COR-L47 (cell line): ENCODE measurements around the gene PADI2.

Experiments
- DNase-seq: peaks from one replicate; lab custom pipeline; 2025; lab: John Stamatoyannopoulos, UW

Gene PADI2

DNA sequence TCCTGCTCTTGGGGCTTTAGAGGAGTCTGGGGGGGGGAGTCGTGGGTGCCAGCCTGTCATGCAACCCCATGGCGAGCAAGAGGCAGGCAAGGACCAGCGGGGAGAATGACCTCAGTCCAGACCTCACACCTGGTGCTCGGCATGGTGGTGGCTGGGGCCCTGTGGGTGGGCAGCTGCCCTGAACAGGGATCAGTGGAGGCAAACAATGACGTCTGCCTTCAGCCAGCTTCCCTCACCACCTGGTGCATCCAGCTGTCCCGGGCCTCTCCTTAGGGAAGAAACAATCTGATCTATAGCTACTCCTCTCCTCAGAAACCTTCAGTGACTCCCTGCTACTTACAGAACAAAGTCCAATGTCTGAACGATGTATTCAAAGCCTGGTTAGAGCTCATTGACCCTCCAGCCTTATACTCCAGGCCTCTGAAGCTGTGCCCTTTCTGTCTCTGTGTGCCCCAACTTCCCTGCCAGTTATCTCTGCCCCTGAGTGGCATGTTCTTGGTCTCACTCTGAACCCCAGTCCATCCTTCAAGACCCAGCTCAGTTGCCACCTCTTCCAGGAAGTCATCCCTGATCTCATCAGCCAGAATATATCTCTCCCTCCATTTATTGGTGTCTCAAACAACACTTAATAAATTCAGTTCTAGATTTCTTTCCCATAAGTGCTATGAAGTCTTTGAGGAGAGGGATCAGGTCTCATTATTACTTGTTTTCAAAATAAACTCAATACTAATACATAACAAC is 6.6 kb downstream of the PADI2 start:
- DNase-seq, result no peak

DNA sequence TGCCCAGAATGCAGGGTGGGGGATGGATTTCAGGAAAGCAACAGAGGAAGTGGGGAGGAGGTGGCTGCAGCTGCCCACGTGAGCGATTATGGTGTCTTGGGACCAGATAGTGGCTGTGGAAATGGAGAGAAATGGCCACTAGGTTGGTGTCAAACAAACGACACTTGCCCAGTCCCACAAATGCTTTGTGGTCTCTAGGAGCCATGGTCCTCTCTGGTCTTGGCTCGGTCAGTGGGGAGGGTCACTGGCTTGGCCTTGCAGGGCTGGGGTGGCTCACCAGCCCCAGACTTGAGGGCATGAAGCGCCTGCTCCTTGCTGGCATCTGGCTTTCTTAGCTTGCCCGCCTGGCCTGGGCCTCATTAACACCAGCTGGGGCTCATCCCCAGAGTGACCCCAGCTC is 7.2 kb downstream of the PADI2 start:
- no peak for DNase-seq

DNA sequence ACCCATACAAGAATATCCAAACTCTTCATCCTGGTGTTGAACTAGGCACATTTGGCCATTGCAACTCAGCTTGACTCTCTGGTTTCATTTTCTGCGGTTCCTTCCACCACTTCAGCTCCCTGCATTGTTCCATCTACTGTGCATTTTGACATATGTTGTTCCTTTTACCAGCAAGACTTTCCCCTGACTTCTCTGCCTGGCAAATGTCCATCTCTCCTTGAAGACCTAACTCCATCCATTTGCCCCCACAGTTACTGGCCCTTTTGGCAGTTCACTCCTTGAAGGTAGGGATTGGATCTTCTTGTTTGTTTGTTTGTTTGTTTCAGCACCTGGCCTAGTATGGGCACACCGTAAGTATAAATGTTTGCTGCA is 8.7 kb downstream of the PADI2 start:
- DNase-seq, result no peak

DNA sequence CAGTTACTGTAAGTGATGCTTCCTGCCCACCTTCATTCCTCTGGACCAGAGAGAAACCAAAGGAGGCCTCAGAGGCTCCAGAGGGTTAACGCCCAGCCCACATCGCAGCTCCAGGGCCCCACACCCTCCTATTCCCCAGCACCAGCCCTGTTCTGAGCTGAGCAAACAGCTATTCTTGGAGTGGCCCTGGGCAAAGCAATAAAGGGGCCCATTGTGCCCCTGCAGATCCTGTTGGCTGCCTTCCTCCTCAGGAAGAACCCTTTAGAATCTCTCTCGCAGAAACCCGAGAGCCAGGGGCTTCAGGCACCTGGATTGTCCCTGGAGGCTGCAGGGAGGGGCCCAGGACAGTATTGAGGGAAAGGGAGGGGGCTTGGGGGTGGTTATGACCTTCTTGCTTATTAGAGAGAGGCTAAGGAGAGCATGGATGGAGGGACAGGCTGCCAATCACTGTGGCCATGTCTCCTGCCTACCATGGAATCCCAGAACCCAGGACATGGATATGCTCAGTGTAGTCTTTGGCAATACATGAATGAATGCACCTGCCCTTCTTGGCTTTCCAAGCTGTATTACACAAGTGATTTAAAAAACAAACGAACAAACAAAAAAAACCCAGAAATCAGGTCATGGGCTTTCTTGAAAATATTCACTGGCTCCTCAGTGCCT is 9.2 kb downstream of the PADI2 start:
- DNase-seq, result no peak

DNA sequence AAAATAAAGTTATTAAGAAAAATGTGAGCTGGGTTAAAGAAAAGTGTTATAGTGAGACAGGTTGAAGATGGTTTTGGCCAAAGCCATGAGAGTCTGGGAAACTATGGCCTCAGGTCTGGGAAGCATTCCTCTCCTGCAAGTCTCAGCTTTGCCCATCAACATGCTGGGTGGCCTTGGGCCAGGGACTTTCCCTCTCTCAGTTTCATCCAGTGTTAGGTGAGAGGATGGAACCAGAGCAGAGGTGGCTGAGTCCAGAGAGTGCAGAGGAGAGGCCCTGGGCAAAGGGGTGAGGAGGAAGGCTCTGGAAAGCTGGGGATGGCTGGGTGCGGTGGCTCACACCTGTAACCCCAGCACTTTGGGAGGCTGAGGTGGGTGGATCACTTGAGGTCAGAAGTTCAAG is 10.5 kb downstream of the PADI2 start:
- DNase-seq, result no peak

DNA sequence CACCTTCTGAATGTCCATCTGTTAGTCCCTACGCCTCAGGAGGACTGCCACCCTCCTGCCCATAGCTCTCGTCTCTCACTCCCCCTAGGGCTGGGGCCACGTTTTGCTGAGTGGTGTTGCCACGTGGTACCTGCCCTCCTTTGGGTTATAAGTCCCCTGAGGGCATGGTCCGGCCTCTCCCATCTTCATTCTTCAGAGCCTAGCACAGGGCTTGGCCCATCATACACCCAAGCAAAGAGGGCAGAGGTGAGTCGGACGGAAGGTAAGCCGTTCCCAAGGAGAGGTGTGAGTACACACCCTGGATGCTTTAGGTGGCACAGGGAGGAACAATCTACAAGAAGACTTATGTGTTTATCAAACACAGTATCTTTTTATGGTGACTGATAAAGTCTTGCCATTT is 10.9 kb downstream of the PADI2 start:
- DNase-seq, result no peak

DNA sequence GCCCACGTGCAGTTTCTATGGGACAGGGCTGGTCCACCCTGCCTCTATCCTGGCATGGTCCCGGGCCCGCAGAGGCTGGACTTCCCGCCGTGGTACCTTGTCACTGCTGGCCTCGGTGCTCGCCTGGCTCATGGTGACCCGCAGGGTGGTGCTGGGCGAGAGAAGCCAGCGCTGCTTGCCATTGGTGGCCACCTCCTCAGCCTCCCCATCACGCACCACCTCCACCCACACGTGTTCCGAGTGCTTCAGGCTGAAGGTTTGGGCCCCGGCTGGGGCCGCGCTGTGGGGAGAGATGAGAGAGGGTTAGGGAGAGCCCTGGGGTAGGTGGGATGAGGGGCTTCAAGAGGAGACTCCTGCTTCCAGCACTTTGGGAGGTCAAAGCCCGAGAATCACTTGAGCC is 14.5 kb downstream of the PADI2 start:
- no peak for DNase-seq

DNA sequence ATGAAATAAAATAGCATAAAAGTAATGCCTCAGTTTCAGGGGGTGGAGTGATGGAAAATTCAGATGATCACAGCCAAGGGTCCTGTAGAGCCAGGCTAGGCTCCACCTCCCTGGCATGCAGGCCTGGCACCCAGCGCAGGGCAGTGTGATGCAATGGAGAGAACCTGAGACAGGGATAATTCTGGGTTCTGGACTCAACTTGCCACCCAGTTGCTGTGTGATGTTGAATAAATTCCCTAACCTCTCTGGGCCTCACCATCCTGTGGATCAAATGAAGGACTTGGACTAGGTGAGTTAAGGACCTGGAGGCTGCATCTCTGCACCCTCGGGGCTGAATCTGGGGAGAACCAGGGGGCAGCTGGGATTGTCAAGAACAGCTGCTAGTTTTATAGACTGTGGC is 17.0 kb downstream of the PADI2 start:
- no peak for DNase-seq

DNA sequence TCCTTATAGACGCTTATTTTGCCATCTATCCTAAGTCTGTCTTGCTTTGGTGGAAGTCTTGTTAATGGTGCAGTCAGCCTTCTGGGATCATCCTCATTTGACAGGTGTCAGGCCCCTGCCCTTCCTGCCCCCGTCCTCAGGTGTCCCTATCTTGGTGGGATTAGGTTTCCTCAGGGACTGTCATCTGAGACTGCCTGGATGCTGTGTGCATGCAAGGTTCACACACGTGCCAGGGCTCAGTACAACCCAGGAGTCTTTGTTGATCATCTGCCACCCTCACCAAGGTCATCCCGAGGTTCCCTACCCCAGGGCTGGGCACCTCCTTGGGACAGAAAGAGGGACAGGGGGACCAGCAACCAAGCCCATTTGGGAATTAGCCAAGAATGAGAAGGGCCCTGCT is 18.0 kb downstream of the PADI2 start:
- DNase-seq, result no peak

DNA sequence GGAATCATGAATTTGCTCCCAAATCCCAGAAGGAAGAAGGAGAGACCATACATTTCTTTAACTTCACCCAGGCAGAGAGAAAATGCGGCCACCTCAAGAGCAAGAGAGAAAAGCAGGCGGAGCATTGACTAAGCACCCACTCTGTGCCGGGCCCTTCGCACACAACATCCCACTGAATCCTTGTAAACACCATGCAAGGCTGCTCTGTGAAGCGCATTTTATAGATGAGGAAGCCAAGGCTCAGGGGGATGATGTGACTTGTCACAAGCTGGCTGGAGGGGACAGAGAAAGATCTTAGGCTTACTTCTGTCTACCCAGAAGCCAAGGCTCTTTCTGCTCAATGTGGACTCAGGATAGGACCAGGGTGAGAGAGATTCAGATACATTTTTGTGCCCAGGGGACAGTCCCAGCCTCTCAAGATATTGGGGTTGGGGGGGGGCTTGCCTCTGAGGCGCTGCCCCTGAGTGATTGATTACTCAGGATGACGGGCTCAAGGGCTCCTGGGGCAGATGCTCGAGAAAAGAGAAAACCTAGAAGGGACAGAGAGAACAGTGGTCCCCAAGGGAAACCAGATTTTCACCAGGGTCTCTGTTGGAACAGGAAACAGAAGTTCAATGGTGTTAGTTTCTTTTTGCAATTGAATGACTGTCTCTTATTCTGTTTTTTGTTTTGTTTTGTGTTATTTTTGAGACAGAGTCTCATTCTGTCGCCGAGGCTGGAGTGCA is 19.5 kb downstream of the PADI2 start:
- no peak for DNase-seq

DNA sequence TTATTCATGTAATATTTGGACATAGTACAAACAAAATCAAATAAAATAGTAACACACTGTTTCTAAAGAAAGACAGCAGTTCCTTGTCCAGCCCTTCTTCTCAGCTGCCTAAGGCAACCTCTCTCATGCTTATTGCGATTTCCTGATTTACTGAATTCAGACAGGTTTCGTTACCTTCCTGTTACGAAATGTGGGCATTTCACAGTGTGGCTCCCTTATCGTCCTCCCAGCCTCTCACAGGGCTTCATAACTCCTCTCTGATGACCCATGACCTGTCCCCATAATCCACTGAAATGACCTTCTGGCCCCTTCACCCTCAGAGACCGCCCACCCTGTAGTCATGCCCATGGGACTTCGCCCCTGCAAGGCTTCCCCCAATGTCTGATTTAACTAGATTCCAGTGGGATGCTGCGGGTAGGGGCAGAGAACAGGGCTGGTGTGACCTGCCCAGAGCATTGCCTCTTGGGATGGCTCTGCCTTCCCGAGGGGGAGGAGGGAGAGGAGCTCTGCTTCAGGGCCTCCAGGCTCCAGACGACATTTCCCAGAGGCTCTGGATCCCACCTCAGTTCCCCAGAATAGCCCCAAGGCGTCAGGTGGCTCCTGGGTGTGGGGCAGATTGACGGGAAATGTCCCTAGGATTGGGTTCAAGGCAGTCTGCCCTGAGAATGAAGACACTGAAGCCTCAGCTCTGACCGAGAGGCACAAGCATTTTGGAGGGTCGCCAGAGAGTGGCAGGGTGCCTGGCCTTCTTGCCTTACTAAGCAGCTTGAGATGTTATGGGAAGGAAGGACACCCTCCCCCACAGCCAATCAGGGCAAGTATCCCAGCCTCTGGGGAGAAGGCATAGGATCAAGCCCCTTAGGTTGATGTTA is 20.6 kb downstream of the PADI2 start:
- no peak for DNase-seq

DNA sequence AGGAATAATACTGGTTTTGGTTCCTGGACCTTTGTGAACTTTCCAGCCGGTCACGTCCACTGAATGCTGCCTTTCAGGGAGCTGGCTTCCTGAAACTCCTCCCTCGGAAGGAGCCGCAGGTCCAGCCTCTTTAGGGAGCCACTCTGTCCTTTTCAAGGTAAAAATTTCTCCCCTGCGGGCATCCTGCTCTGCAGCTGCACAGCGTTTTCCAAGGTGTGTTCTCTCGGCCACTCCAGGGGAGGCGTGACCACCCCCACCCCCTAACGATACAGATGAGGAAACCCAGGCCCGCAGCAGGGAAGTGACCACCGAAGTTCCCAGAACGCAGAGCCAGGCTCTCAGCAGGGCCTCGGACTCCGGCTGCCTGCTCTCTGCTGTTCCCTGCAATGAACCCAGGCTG is 21.5 kb downstream of the PADI2 start:
- DNase-seq, result no peak

DNA sequence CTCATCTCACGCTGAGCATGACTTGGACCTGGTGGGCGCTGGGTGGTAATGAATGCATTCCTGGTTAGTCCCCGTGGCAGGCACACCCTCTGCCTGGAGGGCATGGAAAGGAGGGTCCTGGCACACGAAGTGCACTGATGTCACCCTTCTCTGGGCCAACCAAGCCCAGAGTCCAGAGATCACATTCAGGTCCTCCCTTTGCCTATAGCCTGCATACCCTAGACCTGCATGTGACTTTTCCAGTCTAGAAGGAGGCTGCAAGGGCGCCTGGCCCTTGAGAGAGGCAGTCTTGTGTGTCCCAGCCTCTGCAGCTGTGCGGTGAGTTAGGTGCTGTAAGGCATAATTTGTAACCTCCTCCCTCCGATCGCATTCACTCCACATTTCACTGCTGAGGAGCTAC is 22.1 kb downstream of the PADI2 start:
- no peak for DNase-seq

DNA sequence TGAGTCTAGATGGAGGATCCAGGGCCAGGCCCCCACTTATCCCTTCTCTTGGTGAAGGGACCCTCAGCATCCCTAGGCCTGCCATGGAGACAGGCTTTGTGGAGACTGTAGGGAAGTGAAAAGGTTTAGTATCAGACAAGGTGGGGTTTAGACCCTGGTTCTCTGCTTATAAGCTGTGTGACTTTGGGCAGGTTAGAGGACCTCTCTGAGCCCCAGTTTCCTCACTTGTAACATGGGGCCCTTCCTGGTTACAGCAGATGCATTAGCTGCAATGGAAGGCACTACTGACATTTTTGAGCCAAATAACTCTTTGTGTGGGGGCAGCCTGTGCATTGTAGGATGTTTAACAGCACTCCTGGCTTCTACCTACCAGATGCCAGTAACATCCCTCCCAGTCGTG is 22.7 kb downstream of the PADI2 start:
- DNase-seq, result no peak

DNA sequence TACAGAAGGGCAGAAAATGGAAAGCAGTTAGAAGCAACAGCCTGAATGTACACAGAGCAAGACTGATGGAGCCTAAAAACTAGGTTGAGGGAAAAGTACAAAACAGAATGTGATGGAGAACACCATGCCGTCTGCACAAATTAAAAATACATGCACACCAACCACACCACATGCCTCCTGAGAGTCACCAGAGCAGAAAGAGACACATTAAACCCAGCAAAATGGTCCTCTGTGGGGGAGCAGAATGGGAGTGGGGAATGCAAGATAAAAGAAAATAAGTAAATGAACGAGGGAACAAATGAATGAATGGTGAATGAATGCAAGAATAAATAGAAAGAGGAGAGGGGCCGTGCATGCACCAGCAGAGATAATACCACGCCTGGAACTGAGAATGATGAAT is 24.1 kb downstream of the PADI2 start:
- DNase-seq, result no peak

DNA sequence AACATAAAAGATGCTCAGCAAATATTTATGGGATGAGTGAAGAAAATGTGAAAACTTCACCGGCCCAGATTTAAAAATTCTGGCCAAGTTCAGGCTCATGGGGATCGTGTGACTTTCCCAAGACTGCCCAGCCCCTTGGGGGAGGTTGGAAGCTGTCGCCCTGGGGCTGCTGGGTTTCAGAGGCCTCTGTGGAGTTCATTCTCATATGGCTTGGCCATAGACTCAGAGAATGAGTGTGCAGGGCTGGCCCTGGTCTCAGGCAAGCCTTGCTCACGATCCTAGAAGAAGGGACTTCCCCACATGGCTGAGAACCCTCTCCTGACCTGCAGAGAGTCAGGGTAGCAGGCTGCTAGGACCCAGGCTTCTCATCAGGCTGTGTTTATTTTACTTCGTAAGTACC is 24.6 kb downstream of the PADI2 start:
- DNase-seq, result no peak

DNA sequence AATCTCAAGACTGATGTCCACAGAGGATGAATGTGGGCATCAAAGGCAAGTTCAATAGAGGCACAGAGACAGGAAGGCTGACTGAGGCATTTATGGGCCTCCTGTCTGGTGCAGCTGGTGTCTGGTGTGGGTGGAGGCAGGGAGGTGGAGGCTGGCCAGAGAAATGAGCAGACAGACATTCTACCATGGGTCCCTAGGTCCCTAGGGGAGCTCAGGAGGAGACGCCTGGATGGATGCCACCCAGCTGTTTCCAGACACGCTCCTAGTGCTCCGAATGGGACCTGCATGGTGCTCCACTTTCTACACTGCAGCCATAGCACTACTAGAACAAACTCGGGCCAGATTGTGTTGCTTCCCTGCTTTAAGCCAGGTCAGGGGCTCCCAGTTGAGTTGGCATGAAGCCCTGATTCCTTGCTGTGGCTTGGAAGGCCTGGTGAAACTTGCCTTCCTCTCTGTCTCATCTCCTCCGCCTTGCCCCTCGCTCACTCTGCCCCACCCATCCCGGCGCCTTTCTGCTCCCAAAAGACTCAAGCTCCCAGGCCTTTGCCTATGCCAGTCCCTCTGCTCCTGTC is 25.3 kb downstream of the PADI2 start:
- no peak for DNase-seq

DNA sequence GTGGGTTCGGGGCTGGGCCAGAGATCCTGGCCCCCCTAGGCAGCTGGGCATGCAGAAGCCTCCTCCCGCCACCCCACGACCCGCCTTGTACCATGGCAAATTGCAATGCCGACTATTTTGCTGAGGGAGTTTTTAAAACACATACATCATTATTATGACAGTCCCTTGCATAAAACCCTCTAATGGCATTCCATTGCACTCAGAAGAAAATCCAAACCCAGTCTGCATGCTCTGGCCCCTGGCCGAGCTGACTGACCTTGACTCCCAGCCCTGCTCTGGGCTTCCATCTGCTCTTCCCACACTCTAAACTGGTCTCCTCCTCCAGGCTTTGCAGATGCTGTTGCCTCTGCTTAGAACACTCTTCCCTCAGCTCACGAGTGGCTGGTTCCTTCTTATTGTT is 28.0 kb downstream of the PADI2 start:
- no peak for DNase-seq

DNA sequence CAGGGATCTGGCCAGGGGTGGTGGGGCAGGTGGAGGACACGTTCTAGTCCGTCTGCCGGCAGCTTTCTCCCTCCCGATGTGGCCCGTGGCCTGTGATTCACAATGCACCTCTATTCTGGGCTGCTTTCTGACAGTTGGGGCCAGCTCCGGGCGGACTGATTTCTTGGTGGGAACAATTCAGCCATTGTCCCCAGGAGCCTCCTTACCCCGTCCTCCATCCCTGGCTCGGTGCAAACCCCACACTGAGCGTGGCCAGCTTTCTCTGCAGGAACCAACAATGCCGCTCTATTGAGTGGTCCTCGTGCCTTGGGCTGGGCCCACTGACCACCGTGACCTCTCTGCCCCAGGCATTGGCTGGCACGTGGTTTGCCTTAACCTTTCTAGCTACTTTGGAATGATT is 29.7 kb downstream of the PADI2 start:
- DNase-seq, result no peak

DNA sequence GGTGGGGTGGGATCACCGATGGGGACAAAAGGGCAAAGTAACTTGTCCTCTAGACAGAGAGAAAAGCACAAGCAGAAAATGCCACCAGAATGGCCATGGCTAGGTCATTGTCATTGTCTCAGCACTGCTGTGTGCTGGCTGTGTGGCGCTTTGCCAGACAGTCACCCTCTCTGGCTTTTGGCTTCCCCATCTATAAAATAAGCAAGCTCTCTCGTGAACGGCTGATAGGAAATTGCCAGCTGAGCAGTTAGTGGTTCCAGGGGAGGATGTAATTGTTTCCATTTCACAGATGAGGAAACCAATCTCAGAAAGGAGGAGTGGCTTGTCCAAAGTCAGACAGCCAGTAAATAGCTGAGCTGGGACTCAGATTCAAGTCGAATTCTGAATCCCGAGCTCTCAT is 32.5 kb downstream of the PADI2 start:
- DNase-seq, result no peak

DNA sequence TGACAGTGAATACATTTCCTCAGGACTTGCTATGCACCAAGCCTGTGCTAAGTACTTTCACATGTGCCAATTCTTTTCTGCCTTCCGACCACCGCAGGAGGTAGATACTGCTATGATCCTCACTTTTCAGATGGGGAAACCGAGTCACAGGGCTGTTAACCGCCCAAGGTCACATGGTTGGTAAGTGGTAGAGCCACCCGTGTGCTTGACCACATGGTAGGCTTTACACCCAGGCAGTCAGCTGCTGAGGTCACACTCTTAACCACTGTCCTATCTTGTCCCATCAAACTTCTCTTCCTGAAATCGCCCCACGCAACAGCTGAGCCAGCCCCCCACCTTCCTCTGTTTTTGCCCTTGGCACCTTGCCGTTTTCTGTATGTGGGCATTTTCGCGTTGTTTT is 34.5 kb downstream of the PADI2 start:
- no peak for DNase-seq

DNA sequence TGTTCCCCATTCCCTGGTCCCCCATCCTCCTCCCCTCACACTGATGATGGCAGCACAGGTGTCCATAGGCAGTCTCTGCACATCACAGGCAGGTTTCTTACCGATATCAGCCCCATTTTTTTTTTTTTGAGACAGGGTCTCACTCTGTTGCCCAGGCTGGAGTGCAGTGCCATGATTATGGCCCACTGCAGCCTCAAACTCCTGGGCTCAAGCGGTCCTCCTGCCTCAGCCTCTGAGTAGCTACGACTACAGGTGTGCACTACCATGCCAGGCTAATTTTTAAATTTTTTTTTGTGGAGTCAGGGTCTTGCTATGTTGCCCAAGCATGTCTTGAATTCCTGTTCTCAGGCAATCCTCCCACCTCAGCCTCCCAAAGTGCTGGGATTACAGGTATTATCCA is 36.5 kb downstream of the PADI2 start:
- no peak for DNase-seq
